ENCODE measurements around the gene KREMEN1.
A peak's percentile ranks its signal among the peaks of the same experiment; 100 is the strongest.

Gene KREMEN1

DNA sequence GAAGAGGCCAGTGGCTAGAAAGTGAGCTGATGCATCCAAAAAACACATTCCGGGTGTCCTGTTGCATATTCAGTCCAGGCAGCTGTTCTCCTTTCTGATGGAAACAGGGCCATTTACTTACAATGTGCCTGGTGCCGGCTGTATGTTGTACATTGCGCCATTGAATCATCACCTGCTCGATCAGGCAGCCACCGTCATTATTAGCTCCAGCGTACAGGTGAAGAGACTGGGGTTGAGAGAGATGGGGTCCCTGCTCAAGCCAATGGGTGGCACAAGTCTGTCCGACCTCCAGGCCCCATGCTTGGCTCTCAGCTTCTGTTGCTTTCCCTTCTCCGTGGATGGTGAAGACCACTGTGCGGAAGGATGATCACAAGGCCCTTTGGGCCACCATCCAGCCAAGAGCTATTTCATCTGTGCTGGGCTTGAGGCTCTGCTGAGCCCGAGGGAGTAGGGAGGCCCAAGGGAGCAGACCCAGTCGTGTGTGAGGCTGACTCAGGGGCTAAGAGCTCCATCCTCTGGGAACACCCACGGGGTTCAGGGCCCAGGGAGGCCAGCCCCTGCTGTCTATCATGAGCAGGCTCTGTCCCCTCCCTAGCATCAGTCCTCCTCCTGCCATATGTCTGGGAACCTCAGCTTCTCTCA lies 112.1 kb downstream of the KREMEN1 start:
- no peak for DNase-seq (ENCODE audit: low spot score)

DNA sequence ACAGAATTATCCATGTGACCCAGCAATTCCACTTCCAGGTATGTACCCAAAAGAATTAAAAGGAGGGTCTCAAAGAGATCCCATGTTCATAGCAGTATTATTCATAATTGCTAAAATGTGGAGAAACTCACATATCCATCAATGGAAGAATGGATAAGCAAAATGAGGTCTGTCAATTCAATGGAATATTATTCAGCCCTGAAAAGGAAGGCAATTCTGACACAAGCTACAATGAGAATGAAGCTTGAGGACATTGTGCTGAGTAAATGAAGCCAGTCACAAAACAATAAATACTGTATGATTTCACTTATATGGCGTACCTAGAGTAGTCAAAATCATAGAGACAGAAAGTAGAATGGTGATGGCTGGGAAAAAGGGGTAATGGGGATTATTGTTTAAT lies 113.5 kb downstream of the KREMEN1 start:
- DNase-seq (ENCODE audit: low spot score): no peak

DNA sequence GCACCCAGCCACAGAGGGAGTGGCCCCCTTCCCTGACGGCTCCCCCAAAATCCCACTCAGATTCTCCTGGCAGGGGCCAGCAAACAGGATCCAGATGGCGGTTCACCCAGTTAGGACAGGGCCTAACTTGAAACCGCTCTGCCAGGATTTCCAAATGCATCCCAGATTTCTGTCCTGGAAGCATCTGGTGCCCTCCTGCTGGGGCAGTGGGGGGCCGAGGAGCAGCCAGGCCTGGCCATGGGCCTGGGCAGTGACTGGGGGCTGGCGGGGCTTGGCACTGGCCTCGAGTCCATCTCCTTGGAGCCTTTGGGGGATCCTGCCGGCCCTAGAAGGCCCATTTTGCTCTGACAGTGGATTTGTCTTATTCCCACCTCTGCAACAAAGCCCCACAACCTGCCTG lies 115.0 kb downstream of the KREMEN1 start:
- DNase-seq (ENCODE audit: low spot score): no peak

DNA sequence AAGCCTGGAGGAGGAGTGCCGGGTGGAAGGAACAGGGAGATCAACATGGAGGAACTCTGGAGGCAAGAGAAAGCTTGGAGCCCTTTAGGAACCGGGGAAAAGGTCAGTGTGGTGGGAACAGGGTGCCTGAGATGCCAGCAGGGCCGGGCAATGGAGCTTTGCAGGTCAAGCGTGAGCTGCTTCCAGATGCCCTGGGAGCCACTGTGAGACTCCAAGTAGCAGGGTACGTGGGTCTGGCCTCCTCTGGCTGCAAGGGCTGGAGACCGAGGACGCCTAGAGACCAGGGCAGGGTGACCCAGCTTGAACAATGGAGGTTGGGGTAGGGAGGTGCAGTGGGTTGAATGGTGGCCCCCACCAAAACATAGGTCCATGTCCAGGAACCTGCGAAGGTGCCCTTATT lies 117.2 kb downstream of the KREMEN1 start:
- DNase-seq (ENCODE audit: low spot score): no peak

DNA sequence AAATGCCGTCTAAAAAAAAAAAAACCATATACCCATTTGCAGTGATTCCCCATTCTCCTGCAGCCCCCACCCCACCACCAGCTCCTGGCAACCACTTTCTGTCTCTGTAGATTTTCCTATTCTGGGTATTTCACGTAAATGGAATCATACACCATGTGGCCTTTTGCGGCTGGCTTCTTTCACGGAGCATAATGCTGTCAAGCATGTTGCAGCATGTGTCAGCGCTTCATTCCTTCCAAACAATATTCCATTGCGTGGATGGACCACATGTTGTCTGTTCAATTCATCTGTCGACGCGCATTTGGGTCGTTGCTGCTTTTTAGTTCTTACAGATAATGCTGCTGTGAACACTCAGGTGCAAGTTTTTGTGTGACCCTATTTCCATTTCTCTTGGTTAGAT lies 118.1 kb downstream of the KREMEN1 start:
- no peak for DNase-seq (ENCODE audit: low spot score)

DNA sequence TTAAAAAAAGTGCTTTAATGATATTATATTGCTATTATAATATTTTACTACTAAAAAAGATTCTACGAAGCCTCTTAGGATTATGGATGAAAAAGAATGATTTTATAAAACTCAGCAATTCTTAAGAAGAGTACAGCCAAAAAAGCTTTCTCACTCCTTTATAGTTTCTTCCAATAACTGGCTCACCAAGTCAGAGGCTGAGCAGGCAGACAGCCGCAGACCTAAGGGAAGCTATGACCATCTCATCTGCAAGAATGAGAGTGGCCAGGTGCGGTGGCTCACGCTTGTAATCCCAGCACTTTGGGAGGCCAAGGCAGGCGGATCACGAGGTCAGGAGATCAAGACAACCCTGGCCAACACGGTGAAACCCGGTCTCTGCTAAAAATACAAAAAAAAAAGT lies 120.2 kb downstream of the KREMEN1 start:
- no peak for DNase-seq (ENCODE audit: low spot score)

DNA sequence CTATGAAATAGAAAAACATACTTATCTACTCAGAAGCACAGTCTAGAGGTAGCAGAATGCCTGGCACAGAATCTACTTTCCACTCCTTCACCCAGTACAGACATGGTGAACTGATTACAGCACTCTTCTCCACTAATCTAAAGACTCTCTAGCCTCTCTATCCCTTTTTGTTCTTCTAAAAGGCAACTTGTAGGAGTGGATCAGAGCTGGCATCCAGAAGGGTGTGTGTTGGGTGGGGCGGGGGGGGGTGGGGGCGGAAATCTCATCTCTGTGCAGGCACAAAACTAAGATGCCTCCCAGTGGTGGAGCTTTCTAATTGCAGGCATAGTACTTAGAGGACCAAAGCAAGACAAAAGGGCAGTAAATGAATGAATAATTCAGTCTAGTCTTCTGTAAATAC lies 121.3 kb downstream of the KREMEN1 start:
- DNase-seq (ENCODE audit: low spot score): no peak

DNA sequence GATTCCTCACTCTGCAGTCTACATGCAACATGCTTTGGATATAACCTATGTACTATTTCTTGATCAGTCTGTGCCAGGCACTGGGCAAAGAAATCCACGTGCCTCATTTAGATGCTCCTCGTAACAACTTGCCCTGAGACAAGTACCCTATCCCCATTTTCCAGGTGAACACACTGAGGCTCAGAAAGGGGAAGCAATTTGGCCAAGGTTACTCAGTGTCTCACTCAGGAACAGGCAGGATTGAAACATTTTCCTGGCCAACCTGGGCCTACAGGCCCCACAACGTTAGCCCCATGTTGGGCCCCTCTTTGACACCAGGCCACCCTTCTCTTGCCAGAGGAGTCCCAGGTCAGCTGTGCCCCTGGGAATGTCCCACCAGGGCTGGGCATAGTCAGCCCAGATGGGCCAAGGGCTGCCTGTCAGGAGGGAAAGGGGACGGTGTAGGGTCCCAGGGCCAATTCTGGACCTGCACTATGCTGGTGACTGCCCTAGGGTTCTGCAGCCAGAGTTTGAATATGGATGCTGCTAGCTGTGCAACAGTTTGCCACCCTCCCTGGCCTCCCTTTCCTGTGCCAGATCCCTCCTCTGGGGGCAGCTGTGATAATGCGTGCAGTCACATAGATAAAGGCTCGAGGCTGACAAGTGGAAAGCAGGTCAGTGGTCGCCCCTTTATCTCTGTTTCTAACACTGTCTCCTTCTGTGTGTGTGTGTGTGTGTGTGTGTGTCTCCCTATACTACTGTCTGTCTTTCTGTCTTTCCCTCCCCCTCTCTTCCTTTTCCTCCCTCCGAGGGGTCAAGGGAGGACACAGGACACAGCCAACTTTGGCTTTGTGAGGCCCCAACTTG lies 122.5 kb downstream of the KREMEN1 start:
- no peak for DNase-seq (ENCODE audit: low spot score)

DNA sequence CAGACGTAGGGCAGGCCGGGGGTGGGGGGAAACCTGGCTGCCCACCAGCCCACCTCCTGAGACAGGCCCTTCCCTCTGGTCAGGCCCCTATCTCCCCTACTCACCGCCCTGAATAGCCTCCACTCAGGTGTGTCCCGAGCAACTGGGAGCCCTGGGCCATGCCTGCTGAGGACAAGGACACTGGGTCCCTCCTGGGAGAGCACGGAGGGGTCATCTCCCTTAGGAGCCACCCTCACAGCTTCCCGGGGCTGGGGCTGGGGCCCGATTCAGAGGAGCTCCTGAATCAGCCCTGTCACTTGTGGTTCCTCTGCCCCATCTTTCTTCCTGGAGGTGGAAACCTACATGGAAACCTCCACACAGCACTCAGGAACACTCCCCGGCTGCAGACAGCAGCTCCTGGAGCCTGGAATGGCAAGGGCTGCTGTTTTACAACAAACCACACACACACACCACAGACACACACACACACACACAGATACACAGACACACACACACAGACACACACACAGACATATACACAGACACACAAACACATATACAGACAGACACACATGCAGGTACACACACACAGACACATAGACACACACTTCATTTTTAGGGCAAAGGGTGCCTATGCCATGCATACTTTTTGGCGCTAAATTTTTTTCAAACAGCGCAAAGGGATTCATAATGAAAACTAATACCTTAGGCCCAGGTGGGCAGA lies 123.3 kb downstream of the KREMEN1 start:
- no peak for DNase-seq (ENCODE audit: low spot score)

DNA sequence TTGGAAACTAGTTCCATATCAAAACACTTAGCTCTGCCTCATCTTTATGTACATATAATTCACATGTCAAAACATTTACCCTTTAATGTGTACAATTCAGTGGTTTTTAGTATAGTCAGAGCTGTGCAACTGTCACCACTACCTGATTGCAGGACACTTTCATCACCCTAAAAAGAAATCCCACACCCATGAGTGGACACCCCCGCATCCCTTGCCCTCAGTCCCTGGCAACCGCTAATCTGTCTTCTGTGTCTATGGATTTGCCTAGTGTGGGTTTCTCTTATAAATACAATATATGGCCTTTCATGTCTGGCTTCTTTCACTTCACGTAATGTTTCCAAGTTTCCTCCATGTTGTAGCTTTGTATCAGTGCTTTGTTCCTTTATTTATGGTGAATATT lies 124.3 kb downstream of the KREMEN1 start:
- no peak for DNase-seq (ENCODE audit: low spot score)

DNA sequence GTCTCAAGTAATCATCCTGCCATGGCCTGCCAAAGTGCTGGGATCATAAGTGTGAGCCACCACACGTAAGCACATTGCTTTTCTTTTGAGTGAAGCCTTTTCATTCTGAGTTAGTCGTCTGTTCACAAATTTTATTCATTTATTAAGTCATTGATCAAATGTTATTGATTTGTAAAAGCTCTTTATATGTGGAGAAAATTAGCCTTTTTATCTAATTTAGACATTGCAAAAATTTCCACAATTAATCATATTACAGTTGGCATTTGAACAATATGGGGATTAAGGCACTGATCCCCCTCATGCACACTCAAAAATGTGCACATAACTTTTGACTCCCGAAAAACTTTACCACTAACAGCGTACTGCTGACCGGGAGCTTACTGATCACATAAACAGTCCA lies 125.4 kb downstream of the KREMEN1 start:
- DNase-seq (ENCODE audit: low spot score): no peak

DNA sequence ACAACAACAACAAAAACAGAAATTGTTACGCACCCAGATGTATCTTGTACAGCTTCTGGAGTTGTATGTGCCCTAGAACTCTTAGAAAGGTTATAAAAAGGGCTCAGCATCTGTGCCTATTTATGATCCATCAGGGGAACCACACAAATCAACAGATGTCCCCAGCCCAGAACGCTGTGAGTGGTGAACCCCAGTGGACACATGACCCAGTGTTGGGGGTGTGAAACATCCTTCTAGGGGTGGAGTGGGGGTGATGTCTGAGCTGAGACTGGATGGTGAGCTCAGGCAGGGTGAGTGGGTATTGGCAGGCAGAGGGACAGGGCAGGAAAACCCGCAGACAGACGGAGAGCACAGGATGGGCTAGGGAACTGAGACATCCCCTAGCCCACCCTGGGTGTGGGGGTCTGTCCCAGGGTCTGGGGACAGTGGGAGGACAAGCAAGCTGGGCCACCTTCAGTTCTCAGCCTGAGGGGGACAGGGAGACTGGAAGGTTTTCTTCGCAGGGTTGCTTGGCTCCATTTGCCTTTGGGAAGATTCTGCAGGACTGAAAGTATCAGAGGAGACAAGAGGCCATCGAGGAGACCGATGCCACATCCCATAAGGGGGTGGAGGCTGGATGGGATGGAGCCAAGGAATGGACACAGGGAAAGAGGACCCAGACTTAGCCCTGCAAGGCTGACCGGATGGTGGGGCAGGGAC lies 127.0 kb downstream of the KREMEN1 start:
- peak; percentile 5 for DNase-seq (ENCODE audit: low spot score)

DNA sequence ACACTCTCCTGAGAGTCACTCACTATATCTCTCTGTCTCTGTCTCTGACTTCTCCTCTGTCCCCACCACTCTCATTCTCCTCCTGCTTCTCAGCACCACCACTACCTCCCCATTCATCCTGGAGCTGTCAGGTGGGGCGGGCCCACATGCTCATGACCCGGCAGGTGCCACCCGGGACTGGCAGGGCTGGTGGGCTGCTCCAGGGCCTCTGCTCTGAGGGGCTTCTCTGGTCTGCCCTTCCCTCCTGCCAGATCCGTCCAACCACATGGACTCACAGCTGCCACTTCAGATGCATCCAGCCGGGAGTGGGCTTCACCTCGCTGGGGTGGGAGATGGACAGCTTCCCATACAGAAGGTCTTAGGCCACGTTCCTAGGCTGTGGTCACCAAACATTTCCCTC lies 128.1 kb downstream of the KREMEN1 start:
- no peak for DNase-seq (ENCODE audit: low spot score)

DNA sequence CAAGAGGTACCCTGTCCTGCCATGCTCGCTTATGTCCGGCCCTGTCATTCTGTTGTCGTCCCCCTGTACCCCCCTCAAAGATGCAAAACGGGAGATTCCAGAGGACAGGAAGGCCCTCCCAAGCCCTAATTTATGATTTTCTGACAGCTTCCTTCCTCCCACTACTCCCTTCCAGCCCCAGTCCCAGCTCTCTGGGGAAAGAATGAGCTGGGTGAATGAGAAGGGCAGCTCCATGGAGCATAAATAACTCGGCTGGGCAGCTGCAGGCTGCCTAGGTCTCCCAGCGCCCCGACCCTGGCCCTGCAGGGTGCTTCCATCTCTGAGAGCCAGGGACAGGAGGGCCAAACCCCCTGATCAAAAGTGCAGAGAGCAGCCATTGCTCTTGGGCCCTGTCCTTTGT lies 128.9 kb downstream of the KREMEN1 start:
- peak; percentile 5 for DNase-seq (ENCODE audit: low spot score)

DNA sequence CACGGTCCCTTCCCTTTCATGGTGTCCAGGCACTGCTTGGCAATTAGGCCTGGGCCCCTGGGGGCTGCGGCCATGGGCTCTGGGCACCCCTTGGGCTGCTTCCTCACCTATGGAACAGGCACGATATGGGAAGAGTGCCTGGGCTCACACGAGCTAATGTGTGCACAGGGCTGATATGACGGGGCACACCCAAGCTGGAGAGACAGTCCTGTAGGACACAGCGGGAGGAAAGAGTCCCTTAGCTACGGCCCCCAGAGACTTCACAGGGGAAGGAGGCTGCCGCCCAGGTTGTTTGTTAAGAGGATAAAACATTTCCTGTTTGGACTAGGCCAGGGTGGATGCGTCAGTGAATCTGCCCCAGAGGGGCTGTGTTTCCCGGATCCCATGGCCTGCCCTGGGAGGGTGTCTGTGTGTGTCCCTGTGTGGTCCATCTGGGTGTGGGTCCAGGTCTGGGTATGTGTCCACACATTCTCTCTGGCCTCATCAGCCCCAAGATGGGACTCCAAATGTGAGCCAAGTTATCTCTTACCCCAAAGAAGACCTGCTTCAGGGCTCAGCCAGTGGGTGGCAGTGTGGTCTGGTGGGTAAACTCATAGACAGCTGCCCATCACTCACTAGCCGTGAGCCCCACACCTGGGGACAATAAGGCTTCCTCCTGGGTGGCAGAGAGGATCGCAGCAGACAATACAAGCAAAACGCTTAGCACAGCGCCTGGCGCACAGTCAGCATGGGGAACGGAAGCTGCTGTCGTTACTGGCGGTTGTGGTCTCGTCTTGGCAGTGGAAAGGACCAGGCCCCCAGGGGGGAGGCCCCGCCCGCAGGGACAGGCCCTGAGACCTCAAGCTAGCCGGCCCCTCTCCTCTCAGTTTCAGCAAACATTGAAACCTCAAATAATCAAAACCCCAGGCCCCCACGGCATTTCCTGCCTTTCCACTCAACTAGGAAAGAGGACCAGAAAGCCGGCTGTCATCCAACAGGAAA lies 129.7 kb downstream of the KREMEN1 start:
- peak; percentile 33 for DNase-seq (ENCODE audit: low spot score)

DNA sequence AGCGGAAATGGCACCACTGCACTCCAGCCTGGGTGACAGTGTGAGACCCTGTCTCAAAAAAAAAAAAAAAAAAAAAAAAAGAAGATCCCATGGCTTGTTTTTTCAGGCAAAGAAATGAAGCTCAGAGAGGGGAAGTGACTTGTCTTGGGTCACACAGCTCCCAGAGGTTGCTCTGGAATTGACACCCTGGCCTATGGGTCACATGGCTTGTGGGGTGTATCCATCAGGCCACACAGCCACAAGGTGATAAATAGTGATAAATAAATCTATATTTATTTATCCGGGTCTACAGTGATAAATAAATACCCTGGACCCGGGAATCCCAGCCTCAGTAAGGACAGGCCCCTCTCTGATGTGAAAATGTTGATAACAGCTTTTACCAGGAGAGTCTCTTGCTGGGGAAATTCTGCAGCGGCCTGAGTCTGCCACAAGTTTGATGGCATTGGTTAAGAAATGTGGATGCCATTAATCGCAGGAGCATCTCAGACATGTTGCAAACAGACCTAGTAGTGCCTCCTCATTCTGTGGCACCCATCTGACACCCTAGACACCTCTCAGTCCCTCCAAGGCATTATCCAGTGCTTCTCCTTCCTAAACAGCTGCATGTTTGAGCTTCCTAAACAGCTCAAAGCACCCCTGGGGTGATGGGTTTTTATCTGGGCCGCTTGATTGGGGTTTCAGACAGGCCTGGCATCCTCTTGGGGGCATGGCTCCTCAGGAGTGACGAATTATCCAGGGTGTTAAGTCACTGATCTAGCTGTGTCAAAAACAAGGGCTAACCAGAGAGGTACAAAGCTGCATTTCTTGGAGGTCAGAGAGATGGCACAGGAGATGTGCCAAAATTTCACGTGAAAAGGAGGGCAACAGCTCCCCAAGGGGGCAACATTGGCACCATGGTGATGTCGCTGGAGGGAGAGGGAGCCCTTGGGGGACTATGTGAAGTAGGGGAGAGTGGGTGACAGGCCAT lies 130.9 kb downstream of the KREMEN1 start:
- DNase-seq (ENCODE audit: low spot score): peak; percentile 4

DNA sequence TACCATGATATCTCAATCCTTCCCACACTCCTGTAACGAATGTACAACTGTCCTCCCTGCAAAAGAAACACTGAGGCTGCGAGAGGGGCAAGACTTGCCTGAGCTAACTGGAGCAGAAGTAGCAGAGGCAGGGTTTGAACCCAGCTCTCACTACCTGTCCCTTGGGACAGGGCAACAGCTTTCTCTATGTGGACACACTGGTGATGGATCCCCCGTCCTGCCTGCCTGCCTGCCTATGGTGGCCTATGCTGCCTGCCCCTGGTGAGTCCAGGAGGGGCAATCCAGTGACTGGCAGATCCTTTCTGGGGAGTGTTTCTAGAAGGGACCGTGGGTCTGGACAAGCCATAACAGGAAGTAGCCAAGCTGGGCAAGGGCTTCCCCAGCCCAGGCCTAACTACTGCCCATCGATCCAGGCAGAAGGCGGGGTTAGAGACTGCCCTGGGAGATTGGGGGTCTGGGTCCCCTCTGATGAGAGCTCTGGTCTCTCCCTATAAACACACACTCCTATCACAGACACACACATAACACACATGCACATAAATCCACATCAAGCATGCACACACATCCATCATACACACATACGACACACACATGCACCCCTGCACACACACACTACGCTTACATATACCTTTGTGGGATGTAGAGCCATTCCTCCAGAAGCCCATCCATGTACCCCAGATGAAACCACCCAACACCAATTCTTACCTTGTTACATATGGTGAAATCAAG lies 131.8 kb downstream of the KREMEN1 start:
- DNase-seq (ENCODE audit: low spot score): peak; percentile 13

DNA sequence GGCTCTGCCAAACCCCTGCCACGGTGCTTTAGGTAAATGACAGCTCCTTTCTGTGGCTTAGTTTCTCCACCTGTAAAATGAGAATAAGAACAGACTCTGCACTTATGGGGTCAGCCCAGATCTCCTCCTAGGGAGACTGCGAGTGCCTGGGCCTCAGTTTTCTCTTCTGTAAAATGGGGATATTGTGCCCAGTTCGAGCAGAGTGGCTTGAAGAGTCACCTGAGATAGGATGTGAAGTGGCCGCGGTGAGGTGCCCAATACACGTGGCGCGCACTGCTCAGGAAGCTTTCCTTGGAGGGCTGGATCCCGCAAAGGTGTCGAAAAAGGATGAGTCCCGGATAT lies 132.4 kb downstream of the KREMEN1 start:
- DNase-seq (ENCODE audit: low spot score): no peak

DNA sequence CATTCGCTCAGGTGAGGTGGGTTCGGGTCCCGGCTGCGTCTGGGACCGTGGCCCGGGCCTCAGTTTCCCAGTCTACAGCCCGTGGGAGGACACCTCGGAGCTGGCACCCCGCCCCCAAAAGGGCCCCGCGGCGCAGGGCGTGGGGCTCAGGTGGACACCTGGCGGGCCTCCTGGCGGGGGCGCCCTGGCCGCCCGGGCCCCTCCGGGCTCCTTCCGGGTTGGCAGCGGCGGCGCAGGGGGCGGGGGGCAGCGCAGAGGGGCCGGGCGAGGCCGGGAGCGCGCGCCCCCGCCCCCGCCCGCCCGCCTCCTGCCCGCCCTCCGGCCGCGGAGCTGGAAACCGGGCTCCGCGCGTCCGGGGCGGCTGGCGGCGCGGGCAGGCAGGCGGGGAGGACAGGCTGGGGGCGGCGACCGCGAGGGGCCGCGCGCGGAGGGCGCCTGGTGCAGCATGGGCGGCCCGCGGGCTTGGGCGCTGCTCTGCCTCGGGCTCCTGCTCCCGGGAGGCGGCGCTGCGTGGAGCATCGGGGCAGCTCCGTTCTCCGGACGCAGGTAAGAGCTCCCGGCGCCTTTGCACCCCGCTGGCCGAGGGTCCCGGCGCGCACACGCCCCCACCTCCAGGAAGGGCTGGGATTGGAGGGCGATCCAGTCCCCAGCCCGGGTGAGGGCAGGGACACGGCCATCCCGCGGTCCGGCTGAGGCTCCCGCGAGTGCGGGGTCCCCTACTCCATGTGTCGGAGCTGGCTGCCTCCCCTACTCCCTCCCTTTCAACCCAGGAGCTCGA lies 132.9 kb downstream of the KREMEN1 start, which contains the start of gene EMID1:
EMID1 (plus strand) TSS at position 303 of the 778 bp plus-strand sequence; CDS start at position 446, 143 bp downstream.
- DNase-seq (ENCODE audit: low spot score): peak; percentile 59
